ENCODE measurements around the gene CCIN. TPM values are rescaled to one million over a fixed set of nuclear protein-coding genes. Genes with fewer than 3 reads are reported as not detected.

Gene CCIN
- total RNA-seq, 1 experiment from 2014 or later, result 0.13 TPM

DNA sequence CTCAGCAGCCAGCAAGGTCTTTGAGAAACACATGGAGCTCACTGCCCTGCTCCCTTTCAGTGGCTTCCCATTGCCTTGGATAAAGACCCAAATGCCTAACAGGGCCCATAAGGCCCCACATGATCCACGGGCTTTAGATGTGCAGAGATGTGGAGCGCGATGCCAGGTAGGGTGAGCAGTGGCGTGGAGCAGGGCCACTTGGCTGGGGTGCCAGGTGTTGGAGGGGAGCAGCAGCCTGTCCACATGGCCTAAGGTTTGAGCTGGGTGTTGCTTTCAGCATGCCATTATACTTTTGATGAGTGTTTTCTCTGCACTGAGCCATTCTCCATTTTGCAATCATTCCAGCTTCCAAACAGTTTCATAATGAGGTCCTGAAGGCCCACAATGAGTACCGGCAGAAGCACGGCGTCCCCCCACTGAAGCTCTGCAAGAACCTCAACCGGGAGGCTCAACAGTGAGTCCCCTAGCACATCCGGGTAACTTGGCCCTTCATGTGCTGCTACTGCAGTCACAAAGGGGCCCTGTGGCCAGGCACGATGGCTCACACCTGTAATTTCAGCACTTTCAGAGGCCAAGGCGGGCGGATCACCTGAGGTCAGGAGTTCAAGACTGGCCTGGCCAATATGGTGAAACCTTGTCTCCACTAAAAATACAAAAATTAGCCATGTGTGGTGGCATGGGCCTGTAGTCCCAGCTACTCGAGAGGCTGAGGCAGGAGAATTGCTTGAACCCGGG lies 21.6 kb upstream of the CCIN start:
- in situ Hi-C loops (cut with HindIII; ENCODE audit: low pct_unique_long_range_greater_than_20kb, low sequenced_read_pairs) (no loop called here), intact Hi-C loops (cut with micrococcal nuclease; ENCODE audit: unreplicated experiment) (no loop called here)
- H3K27me3 ChIP-seq (ENCODE audit: control insufficient read depth, insufficient read depth, low read length), result no peaks in the 10 kb centered on the region
- TF ChIP-seq TCF7L2 (IDR thresholded peaks at IDR 0.05; ENCODE audit: low read depth, low read length) (no peak), SIN3A (IDR thresholded peaks at IDR 0.05; ENCODE audit: borderline replicate concordance, insufficient read depth, low read depth, low read length) (no peak), POLR2AphosphoS5 (IDR thresholded peaks at IDR 0.05; ENCODE audit: low read depth, low read length) (no peak)
- TF ChIP-seq, protein P1, sequence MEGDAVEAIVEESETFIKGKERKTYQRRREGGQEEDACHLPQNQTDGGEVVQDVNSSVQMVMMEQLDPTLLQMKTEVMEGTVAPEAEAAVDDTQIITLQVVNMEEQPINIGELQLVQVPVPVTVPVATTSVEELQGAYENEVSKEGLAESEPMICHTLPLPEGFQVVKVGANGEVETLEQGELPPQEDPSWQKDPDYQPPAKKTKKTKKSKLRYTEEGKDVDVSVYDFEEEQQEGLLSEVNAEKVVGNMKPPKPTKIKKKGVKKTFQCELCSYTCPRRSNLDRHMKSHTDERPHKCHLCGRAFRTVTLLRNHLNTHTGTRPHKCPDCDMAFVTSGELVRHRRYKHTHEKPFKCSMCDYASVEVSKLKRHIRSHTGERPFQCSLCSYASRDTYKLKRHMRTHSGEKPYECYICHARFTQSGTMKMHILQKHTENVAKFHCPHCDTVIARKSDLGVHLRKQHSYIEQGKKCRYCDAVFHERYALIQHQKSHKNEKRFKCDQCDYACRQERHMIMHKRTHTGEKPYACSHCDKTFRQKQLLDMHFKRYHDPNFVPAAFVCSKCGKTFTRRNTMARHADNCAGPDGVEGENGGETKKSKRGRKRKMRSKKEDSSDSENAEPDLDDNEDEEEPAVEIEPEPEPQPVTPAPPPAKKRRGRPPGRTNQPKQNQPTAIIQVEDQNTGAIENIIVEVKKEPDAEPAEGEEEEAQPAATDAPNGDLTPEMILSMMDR (IDR thresholded peaks at IDR 0.05), result no peak
- TF ChIP-seq, protein P2, sequence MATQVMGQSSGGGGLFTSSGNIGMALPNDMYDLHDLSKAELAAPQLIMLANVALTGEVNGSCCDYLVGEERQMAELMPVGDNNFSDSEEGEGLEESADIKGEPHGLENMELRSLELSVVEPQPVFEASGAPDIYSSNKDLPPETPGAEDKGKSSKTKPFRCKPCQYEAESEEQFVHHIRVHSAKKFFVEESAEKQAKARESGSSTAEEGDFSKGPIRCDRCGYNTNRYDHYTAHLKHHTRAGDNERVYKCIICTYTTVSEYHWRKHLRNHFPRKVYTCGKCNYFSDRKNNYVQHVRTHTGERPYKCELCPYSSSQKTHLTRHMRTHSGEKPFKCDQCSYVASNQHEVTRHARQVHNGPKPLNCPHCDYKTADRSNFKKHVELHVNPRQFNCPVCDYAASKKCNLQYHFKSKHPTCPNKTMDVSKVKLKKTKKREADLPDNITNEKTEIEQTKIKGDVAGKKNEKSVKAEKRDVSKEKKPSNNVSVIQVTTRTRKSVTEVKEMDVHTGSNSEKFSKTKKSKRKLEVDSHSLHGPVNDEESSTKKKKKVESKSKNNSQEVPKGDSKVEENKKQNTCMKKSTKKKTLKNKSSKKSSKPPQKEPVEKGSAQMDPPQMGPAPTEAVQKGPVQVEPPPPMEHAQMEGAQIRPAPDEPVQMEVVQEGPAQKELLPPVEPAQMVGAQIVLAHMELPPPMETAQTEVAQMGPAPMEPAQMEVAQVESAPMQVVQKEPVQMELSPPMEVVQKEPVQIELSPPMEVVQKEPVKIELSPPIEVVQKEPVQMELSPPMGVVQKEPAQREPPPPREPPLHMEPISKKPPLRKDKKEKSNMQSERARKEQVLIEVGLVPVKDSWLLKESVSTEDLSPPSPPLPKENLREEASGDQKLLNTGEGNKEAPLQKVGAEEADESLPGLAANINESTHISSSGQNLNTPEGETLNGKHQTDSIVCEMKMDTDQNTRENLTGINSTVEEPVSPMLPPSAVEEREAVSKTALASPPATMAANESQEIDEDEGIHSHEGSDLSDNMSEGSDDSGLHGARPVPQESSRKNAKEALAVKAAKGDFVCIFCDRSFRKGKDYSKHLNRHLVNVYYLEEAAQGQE (IDR thresholded peaks at IDR 0.05; ENCODE audit: insufficient read depth in 1 of 2, low read depth in 2 of 2, low read length in 1 of 2), result no peak
- DNase-seq (ENCODE audit: low read depth, low spot score), result no peak
- ATAC-seq, result no peak
- no peak overlapping the region for H3K27ac ChIP-seq (ENCODE audit: low read length)
- ChIA-PET POLR2A (interaction anchor here (1.1 kb wide), 1 partner anchor 17 kb away, joined by 4 read pairs; no protein-coding TSS in a partner anchor), CTCF (interaction anchor here (0.5 kb wide), 1 partner anchor 17 kb away, joined by 12 read pairs; no protein-coding TSS in a partner anchor)
- H3K9me3 ChIP-seq (ENCODE audit: control insufficient read depth, insufficient read depth, low read depth, low read length), result no peaks in the 10 kb centered on the region
- H3K36me3 ChIP-seq (ENCODE audit: control insufficient read depth, insufficient read depth, low read length), result no peaks in the 10 kb centered on the region
- no peak overlapping the region for H3K4me3 ChIP-seq (ENCODE audit: low read depth in 2 of 2, low read length in 2 of 2)
- no TSS peak for BruUV-seq (replicated peaks)
- peaks cover 6% of the 10 kb centered on the region for H3K4me1 ChIP-seq (ENCODE audit: control insufficient read depth, insufficient read depth, low read length)

DNA sequence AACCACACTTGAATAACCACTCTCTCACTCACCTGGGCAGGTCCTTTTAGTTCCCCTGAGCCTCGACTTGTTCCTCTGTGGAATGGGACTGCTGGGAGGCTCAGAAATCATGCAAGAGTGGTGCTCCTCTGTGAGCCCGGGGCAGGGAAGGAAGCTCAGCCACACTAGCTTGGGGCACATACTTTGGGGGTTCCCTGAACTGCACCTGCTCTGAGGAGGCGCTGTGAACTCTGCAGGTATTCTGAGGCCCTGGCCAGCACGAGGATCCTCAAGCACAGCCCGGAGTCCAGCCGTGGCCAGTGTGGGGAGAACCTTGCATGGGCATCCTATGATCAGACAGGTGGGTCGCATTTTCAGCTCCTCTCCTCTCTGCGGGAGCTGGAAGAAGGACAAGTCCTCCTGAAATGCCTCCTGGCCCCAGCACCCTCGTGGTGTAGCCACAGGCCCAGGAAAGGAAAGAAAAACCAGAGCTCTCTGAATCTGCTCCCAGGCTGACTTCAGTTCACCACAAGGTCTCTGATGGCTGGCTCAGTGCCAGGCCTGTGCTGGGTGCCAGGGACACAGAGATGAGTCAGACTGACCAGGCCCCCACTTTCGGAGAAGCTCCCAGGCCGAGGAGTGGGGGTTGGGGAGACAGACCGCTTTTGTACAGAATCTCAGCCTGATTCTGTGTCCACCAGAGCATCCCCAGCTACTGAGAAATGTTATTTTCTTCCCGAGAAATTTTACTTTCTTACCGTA lies 20.7 kb upstream of the CCIN start:
- Histone ChIP-seq H3K4me3 (ENCODE audit: low read depth in 2 of 2, low read length in 2 of 2) (no peak overlapping the region), H3K9me3 (ENCODE audit: control insufficient read depth, insufficient read depth, low read depth, low read length) (no peaks in the 10 kb centered on the region), H3K27me3 (ENCODE audit: control insufficient read depth, insufficient read depth, low read length) (no peaks in the 10 kb centered on the region), H3K27ac (ENCODE audit: low read length) (no peak overlapping the region), H3K4me1 (ENCODE audit: control insufficient read depth, insufficient read depth, low read length) (peaks cover 6% of the 10 kb centered on the region), H3K36me3 (ENCODE audit: control insufficient read depth, insufficient read depth, low read length) (no peaks in the 10 kb centered on the region)
- POLR2A ChIA-PET, result interaction anchor here (0.6 to 1.1 kb wide), 2 partner anchors 42 to 50 kb away, joined by 5 to 6 read pairs; partner anchors contain the start of gene CLTA
- intact Hi-C loops (cut with micrococcal nuclease; ENCODE audit: unreplicated experiment) (no loop called here), in situ Hi-C loops (cut with HindIII; ENCODE audit: low pct_unique_long_range_greater_than_20kb, low sequenced_read_pairs) (no loop called here)
- CTCF ChIA-PET, result interaction anchor here (0.6 to 1.5 kb wide), 3 partner anchors 15 to 18 kb away, joined by 3 to 11 read pairs (median 3); no protein-coding TSS in a partner anchor
- ATAC-seq, result peak; percentile 59
- DNase-seq (ENCODE audit: low read depth, low spot score), result no peak
- BruUV-seq (replicated peaks), result no TSS peak
- TF ChIP-seq SIN3A (IDR thresholded peaks at IDR 0.05; ENCODE audit: borderline replicate concordance, insufficient read depth, low read depth, low read length) (no peak), TCF7L2 (IDR thresholded peaks at IDR 0.05; ENCODE audit: low read depth, low read length) (no peak), POLR2AphosphoS5 (IDR thresholded peaks at IDR 0.05; ENCODE audit: low read depth, low read length) (no peak)
- TF ChIP-seq, protein P2 (IDR thresholded peaks at IDR 0.05; ENCODE audit: insufficient read depth in 1 of 2, low read depth in 2 of 2, low read length in 1 of 2), result no peak
- TF ChIP-seq, protein P1 (IDR thresholded peaks at IDR 0.05), result no peak

All from Panc1 (cell line).